Measurements from ENCODE around the gene PPTC7.
"Not testable (repeated sequence)": the region's sequence is repeated elsewhere in the genome, so short reads cannot be mapped to it uniquely, and the experiment has no call there.

Gene PPTC7

GRCh38 chr12:110531741-110532333 is 51.3 kb downstream of the PPTC7 start:
- Histone ChIP-seq H3K4me3 (ENCODE audit: low read depth, low read length) (no peak overlapping the region), H3K27ac (ENCODE audit: low read depth, low read length) (no peak overlapping the region), H3K9me3 (ENCODE audit: control insufficient read depth, insufficient read depth, low read length) (no peaks in the 10 kb centered on the region), H3K36me3 (ENCODE audit: control insufficient read depth, insufficient read depth, low read length) (peaks cover 13% of the 10 kb centered on the region), H3K4me1 (ENCODE audit: control insufficient read depth, insufficient read depth, low read length) (no peaks in the 10 kb centered on the region), H3K27me3 (ENCODE audit: control insufficient read depth, insufficient read depth, low read length) (no peaks in the 10 kb centered on the region), H3K9ac (ENCODE audit: low read depth, low read length) (no peak overlapping the region)

- Histone ChIP-seq H3K36me3 (ENCODE audit: control insufficient read depth, insufficient read depth, low read length) (no peaks in the 10 kb centered on the region; the same call in 1 of the 2 replicates), H3K27ac (ENCODE audit: low read depth, low read length) (no peak overlapping the region), H3K4me1 (ENCODE audit: control insufficient read depth, insufficient read depth, low read length) (no peaks in the 10 kb centered on the region), H3K4me3 (ENCODE audit: low read depth, low read length) (no peak overlapping the region), H3K9ac (ENCODE audit: low read depth, low read length) (no peak overlapping the region), H3K9me3 (ENCODE audit: control insufficient read depth, insufficient read depth, low read length) (no peaks in the 10 kb centered on the region), H3K27me3 (ENCODE audit: control insufficient read depth, insufficient read depth, low read length) (no peaks in the 10 kb centered on the region)
Measured at GRCh38 chr12:110530511-110530910, 52.6 kb downstream of the PPTC7 start.

GRCh38 chr12:110528277-110528839 is 54.8 kb downstream of the PPTC7 start:
- H3K27ac ChIP-seq (ENCODE audit: low read depth, low read length), result no peak overlapping the region
- no peaks in the 10 kb centered on the region for H3K36me3 ChIP-seq (ENCODE audit: control insufficient read depth, insufficient read depth, low read length)
- no peaks in the 10 kb centered on the region for H3K9me3 ChIP-seq (ENCODE audit: control insufficient read depth, insufficient read depth, low read length)
- H3K9ac ChIP-seq (ENCODE audit: low read depth, low read length), result no peak overlapping the region
- no peak overlapping the region for H3K4me3 ChIP-seq (ENCODE audit: low read depth, low read length)
- no peaks in the 10 kb centered on the region for H3K4me1 ChIP-seq (ENCODE audit: control insufficient read depth, insufficient read depth, low read length)
- no peaks in the 10 kb centered on the region for H3K27me3 ChIP-seq (ENCODE audit: control insufficient read depth, insufficient read depth, low read length)

GRCh38 chr12:110520876-110521712 is 62.0 kb downstream of the PPTC7 start:
- H3K9me3 ChIP-seq (ENCODE audit: control insufficient read depth, insufficient read depth, low read length); H3K9ac ChIP-seq (ENCODE audit: low read depth, low read length); H3K4me1 ChIP-seq (ENCODE audit: control insufficient read depth, insufficient read depth, low read length); H3K27ac ChIP-seq (ENCODE audit: low read depth, low read length); H3K27me3 ChIP-seq (ENCODE audit: control insufficient read depth, insufficient read depth, low read length); H3K4me3 ChIP-seq (ENCODE audit: low read depth, low read length); H3K36me3 ChIP-seq (ENCODE audit: control insufficient read depth, insufficient read depth, low read length): not testable (repeated sequence)

GRCh38 chr12:110518014-110518413 is 65.1 kb downstream of the PPTC7 start:
- not testable (repeated sequence) for H3K36me3 ChIP-seq (ENCODE audit: control insufficient read depth, insufficient read depth, low read length); H3K9ac ChIP-seq (ENCODE audit: low read depth, low read length); H3K27me3 ChIP-seq (ENCODE audit: control insufficient read depth, insufficient read depth, low read length); H3K4me1 ChIP-seq (ENCODE audit: control insufficient read depth, insufficient read depth, low read length); H3K4me3 ChIP-seq (ENCODE audit: low read depth, low read length); H3K9me3 ChIP-seq (ENCODE audit: control insufficient read depth, insufficient read depth, low read length); H3K27ac ChIP-seq (ENCODE audit: low read depth, low read length)

GRCh38 chr12:110516995-110517394 is 66.1 kb downstream of the PPTC7 start:
- no peaks in the 10 kb centered on the region for H3K27me3 ChIP-seq (ENCODE audit: control insufficient read depth, insufficient read depth, low read length)
- H3K9me3 ChIP-seq (ENCODE audit: control insufficient read depth, insufficient read depth, low read length), result no peaks in the 10 kb centered on the region
- H3K9ac ChIP-seq (ENCODE audit: low read depth, low read length), result no peak overlapping the region
- no peak overlapping the region for H3K27ac ChIP-seq (ENCODE audit: low read depth, low read length)
- H3K4me3 ChIP-seq (ENCODE audit: low read depth, low read length), result no peak overlapping the region
- H3K4me1 ChIP-seq (ENCODE audit: control insufficient read depth, insufficient read depth, low read length), result no peaks in the 10 kb centered on the region
- no peaks in the 10 kb centered on the region for H3K36me3 ChIP-seq (ENCODE audit: control insufficient read depth, insufficient read depth, low read length)

- Histone ChIP-seq H3K4me3 (ENCODE audit: low read depth, low read length) (no peak overlapping the region), H3K27ac (ENCODE audit: low read depth, low read length) (no peak overlapping the region), H3K9me3 (ENCODE audit: control insufficient read depth, insufficient read depth, low read length) (no peaks in the 10 kb centered on the region), H3K27me3 (ENCODE audit: control insufficient read depth, insufficient read depth, low read length) (no peaks in the 10 kb centered on the region; the same call in 1 of the 2 replicates), H3K36me3 (ENCODE audit: control insufficient read depth, insufficient read depth, low read length) (no peaks in the 10 kb centered on the region), H3K4me1 (ENCODE audit: control insufficient read depth, insufficient read depth, low read length) (no peaks in the 10 kb centered on the region), H3K9ac (ENCODE audit: low read depth, low read length) (no peak overlapping the region)
Measured at GRCh38 chr12:110514363-110514762, 68.8 kb downstream of the PPTC7 start.

- Histone ChIP-seq H3K4me3 (ENCODE audit: low read depth, low read length) (no peak overlapping the region), H3K4me1 (ENCODE audit: control insufficient read depth, insufficient read depth, low read length) (no peaks in the 10 kb centered on the region)
Measured at GRCh38 chr12:110513842-110514241, 69.3 kb downstream of the PPTC7 start.

GRCh38 chr12:110508071-110508586 is 75.0 kb downstream of the PPTC7 start:
- peaks cover 7% of the 10 kb centered on the region for H3K27me3 ChIP-seq (ENCODE audit: control insufficient read depth, insufficient read depth, low read length)
- no peaks in the 10 kb centered on the region for H3K36me3 ChIP-seq (ENCODE audit: control insufficient read depth, insufficient read depth, low read length)
- no peaks in the 10 kb centered on the region for H3K4me1 ChIP-seq (ENCODE audit: control insufficient read depth, insufficient read depth, low read length)
- H3K9ac ChIP-seq (ENCODE audit: low read depth, low read length), result no peak overlapping the region
- no peaks in the 10 kb centered on the region for H3K9me3 ChIP-seq (ENCODE audit: control insufficient read depth, insufficient read depth, low read length)
- H3K27ac ChIP-seq (ENCODE audit: low read depth, low read length), result no peak overlapping the region
- no peak overlapping the region for H3K4me3 ChIP-seq (ENCODE audit: low read depth, low read length)

More at GRCh38 chr12:110513842-110514241, 69.3 kb downstream of the PPTC7 start:
- H3K27ac ChIP-seq (ENCODE audit: low read depth, low read length), result no peak overlapping the region
- H3K9ac ChIP-seq (ENCODE audit: low read depth, low read length), result no peak overlapping the region
- no peaks in the 10 kb centered on the region for H3K9me3 ChIP-seq (ENCODE audit: control insufficient read depth, insufficient read depth, low read length)
- no peaks in the 10 kb centered on the region; the same call in 1 of the 2 replicates for H3K27me3 ChIP-seq (ENCODE audit: control insufficient read depth, insufficient read depth, low read length)
- H3K36me3 ChIP-seq (ENCODE audit: control insufficient read depth, insufficient read depth, low read length), result no peaks in the 10 kb centered on the region

- Histone ChIP-seq H3K9ac (ENCODE audit: low read depth, low read length) (no peak overlapping the region), H3K4me3 (ENCODE audit: low read depth, low read length) (no peak overlapping the region), H3K4me1 (ENCODE audit: control insufficient read depth, insufficient read depth, low read length) (no peaks in the 10 kb centered on the region), H3K9me3 (ENCODE audit: control insufficient read depth, insufficient read depth, low read length) (peaks cover 6% of the 10 kb centered on the region), H3K36me3 (ENCODE audit: control insufficient read depth, insufficient read depth, low read length) (no peaks in the 10 kb centered on the region), H3K27me3 (ENCODE audit: control insufficient read depth, insufficient read depth, low read length) (peaks cover 16% of the 10 kb centered on the region), H3K27ac (ENCODE audit: low read depth, low read length) (no peak overlapping the region)
Measured at GRCh38 chr12:110505332-110505731, 77.8 kb downstream of the PPTC7 start.

- H3K27ac ChIP-seq (ENCODE audit: low read depth, low read length), result no peak overlapping the region
- H3K9ac ChIP-seq (ENCODE audit: low read depth, low read length), result no peak overlapping the region
- no peaks in the 10 kb centered on the region for H3K4me1 ChIP-seq (ENCODE audit: control insufficient read depth, insufficient read depth, low read length)
- peaks cover 16% of the 10 kb centered on the region for H3K27me3 ChIP-seq (ENCODE audit: control insufficient read depth, insufficient read depth, low read length)
- H3K36me3 ChIP-seq (ENCODE audit: control insufficient read depth, insufficient read depth, low read length), result 0 out of 2 replicates have a peak, but pooled peaks cover 2% of the 10 kb centered on the region
- no peak overlapping the region for H3K4me3 ChIP-seq (ENCODE audit: low read depth, low read length)
- H3K9me3 ChIP-seq (ENCODE audit: control insufficient read depth, insufficient read depth, low read length), result peaks cover 6% of the 10 kb centered on the region
Measured at GRCh38 chr12:110503432-110503831, 79.7 kb downstream of the PPTC7 start.

All from HUES48 (cell line).